Measurements from ENCODE around the gene IP6K2. TPM values are rescaled to one million over a fixed set of nuclear protein-coding genes. Genes with fewer than 3 reads are reported as not detected.

Gene IP6K2
- total and polyA plus RNA-seq, 10 of the 15 experiments (the other 5 are each of a cell fraction or from before 2014, with no cell fraction given), result 25.8 to 95.9 (median 69.0) TPM

- TF ChIP-seq POLR2AphosphoS2 (IDR thresholded peaks at IDR 0.05; ENCODE audit: low read depth, low read length), result peak; percentile 13; the same call in 1 of the 2 replicates
- no peak for TF ChIP-seq YBX1 (IDR thresholded peaks at IDR 0.05)
- Histone ChIP-seq H3K4me1 (ENCODE audit: control insufficient read depth, insufficient read depth, low read length) (peaks cover 6% of the 10 kb centered on the region), H3K9me3 (replicated peaks; ENCODE audit: control insufficient read depth, insufficient read depth, low read length) (no peaks in the 10 kb centered on the region), H3K79me2 (ENCODE audit: control insufficient read depth, insufficient read depth, low read length) (peaks cover under 1% of the 10 kb centered on the region; the same call in 1 of the 2 replicates), H3K27ac (ENCODE audit: control insufficient read depth, insufficient read depth) (no peak overlapping the region), H3K9ac (ENCODE audit: control insufficient read depth, insufficient read depth, low read length) (no peak overlapping the region), H3K27me3 (replicated peaks in 1 of 2; ENCODE audit: control insufficient read depth in 2 of 2, insufficient read depth in 2 of 2, low read length in 1 of 2) (no peaks in the 10 kb centered on the region), H2AFZ (ENCODE audit: control insufficient read depth, low read depth, low read length) (no peak overlapping the region), H3K36me3 (ENCODE audit: control insufficient read depth in 2 of 2, insufficient read depth in 2 of 2, low read length in 1 of 2) (peaks cover 10 to 25% of the 10 kb centered on the region in 2 experiments), H3K4me3 (no peak overlapping the region), H3K4me2 (ENCODE audit: control insufficient read depth, insufficient read depth) (no peak overlapping the region), H4K20me1 (ENCODE audit: control insufficient read depth, insufficient read depth) (no peaks in the 10 kb centered on the region)
- 100% methylated on average over 3 of the region's 4 CpGs for WGBS (ENCODE audit: insufficient coverage, insufficient replicate concordance, low lambda C conversion rate, missing lambda C conversion rate)
- ATAC-seq, result no peak
- ChIA-PET RAD21 (ENCODE audit: unreplicated experiment) (no interaction called here), POLR2A (interaction anchor here (0.6 kb wide), 1 partner anchor 428 kb away, joined by 3 read pairs; no protein-coding TSS in a partner anchor), CTCF (interaction anchor here (0.8 kb wide), 1 partner anchor 14 kb away, joined by 3 read pairs; no protein-coding TSS in a partner anchor), SMC1A (ENCODE audit: uncharacterized antibody, unreplicated experiment) (interaction anchor here (0.7 kb wide), 1 partner anchor 388 kb away, joined by 3 read pairs; no protein-coding TSS in a partner anchor)
- DNase-seq (ENCODE audit: low read depth, low spot score), result no peak
- in situ Hi-C loops (cut with MboI) (no loop called here), intact Hi-C loops (cut with micrococcal nuclease; ENCODE audit: unreplicated experiment) (no loop called here)
- FAIRE-seq, result no peak
- no TSS peak for BruUV-seq (replicated peaks)
These were observed 39.0 kb downstream of the IP6K2 start for GRCh38 chr3:48678056-48678455.

GRCh38 chr3:48674505-48674904, 42.5 kb downstream of the IP6K2 start:
- no peak overlapping the region for H3K27ac ChIP-seq (ENCODE audit: control insufficient read depth, insufficient read depth)
- intact Hi-C loops (cut with micrococcal nuclease; ENCODE audit: unreplicated experiment), result no loop called here
- ChIA-PET CTCF (interaction anchor here (0.9 kb wide), 1 partner anchor 14 kb away, joined by 3 read pairs; no protein-coding TSS in a partner anchor), RAD21 (ENCODE audit: unreplicated experiment) (no interaction called here), SMC1A (ENCODE audit: uncharacterized antibody, unreplicated experiment) (no interaction called here), POLR2A (interaction anchor here (0.6 to 1.2 kb wide), 3 partner anchors 16 to 41 kb away, joined by 3 to 5 read pairs (median 3); partner anchors contain the start of gene SLC26A6)
- no TSS peak for BruUV-seq (replicated peaks)
- 85% methylated on average over 9 of the region's 9 CpGs for WGBS (ENCODE audit: insufficient coverage, insufficient replicate concordance, low lambda C conversion rate, missing lambda C conversion rate)
- no peaks in the 10 kb centered on the region for H3K27me3 ChIP-seq (replicated peaks in 1 of 2; ENCODE audit: control insufficient read depth in 2 of 2, insufficient read depth in 2 of 2, low read length in 1 of 2)
- H3K36me3 ChIP-seq (ENCODE audit: control insufficient read depth in 2 of 2, insufficient read depth in 2 of 2, low read length in 1 of 2), result peaks cover 4 to 11% of the 10 kb centered on the region in 2 experiments
- FAIRE-seq, result no peak
- H2AFZ ChIP-seq (ENCODE audit: control insufficient read depth, low read depth, low read length), result no peak overlapping the region
- in situ Hi-C loops (cut with MboI), result no loop called here
- H3K9ac ChIP-seq (ENCODE audit: control insufficient read depth, insufficient read depth, low read length), result no peak overlapping the region
- DNase-seq (ENCODE audit: low read depth, low spot score), result no peak
- H3K4me2 ChIP-seq (ENCODE audit: control insufficient read depth, insufficient read depth), result no peak overlapping the region
- no peaks in the 10 kb centered on the region for H3K9me3 ChIP-seq (replicated peaks; ENCODE audit: control insufficient read depth, insufficient read depth, low read length)
- H3K4me3 ChIP-seq, result no peak overlapping the region
- no peak for ATAC-seq
- no peaks in the 10 kb centered on the region for H3K4me1 ChIP-seq (ENCODE audit: control insufficient read depth, insufficient read depth, low read length)
- no peaks in the 10 kb centered on the region for H3K79me2 ChIP-seq (ENCODE audit: control insufficient read depth, insufficient read depth, low read length)
- TF ChIP-seq BRCA1 (IDR thresholded peaks at IDR 0.05; ENCODE audit: low read depth, low read length), result no peak
- TF ChIP-seq, protein P1, sequence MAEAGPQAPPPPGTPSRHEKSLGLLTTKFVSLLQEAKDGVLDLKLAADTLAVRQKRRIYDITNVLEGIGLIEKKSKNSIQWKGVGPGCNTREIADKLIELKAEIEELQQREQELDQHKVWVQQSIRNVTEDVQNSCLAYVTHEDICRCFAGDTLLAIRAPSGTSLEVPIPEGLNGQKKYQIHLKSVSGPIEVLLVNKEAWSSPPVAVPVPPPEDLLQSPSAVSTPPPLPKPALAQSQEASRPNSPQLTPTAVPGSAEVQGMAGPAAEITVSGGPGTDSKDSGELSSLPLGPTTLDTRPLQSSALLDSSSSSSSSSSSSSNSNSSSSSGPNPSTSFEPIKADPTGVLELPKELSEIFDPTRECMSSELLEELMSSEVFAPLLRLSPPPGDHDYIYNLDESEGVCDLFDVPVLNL (IDR thresholded peaks at IDR 0.05; ENCODE audit: low read depth, low read length), result no peak
- TF ChIP-seq SUZ12 (IDR thresholded peaks at IDR 0.05; ENCODE audit: unreplicated experiment), result no peak
- TF ChIP-seq HDGF (IDR thresholded peaks at IDR 0.05), result no peak
- H4K20me1 ChIP-seq (ENCODE audit: control insufficient read depth, insufficient read depth), result no peaks in the 10 kb centered on the region

Measured in GM12878 (cell line).